Measurements from ENCODE around the gene NRXN2. TPM values are rescaled to one million over a fixed set of nuclear protein-coding genes. Genes with fewer than 3 reads are reported as not detected.

NRXN2 gene
- total RNA-seq, 8 experiments from 2014 or later, result 0.51 to 120 (median 71.9) TPM

GRCh38 chr11:64734811-64735724 is 12.1 kb upstream of the NRXN2 start:
- WGBS, 10 experiments, result 60 to 100% (median 100%) methylated on average over 1 to 2 of the region's 23 CpGs; no CpG with 5 or more reads in 7 of the 10 experiments
- peak in 5 of 8 experiments; percentile 16 to 44 (median 29) for ATAC-seq (replicated peaks in 6 of 8)

GRCh38 chr11:64731601-64732000 is 8.6 kb upstream of the NRXN2 start:
- Histone ChIP-seq H3K27ac (no peak overlapping the region), H3K4me3 (no peak overlapping the region), H3K4me1 (replicated peaks in 1 of 2) (peaks cover 15 to 18% of the 10 kb centered on the region in 2 donors)
- WGBS, 10 experiments, result 43 to 100% (median 78%) methylated on average over 1 to 3 of the region's 3 CpGs; no CpG with 5 or more reads in 2 of the 10 experiments
- no peak for ATAC-seq (replicated peaks in 6 of 8)
- in situ Hi-C loops (cut with MboI; ENCODE audit: low pct_unique_long_range_greater_than_20kb in 2 of 9, low sequenced_read_pairs in 9 of 9, unreplicated experiment in 9 of 9), result no loop called here

More at GRCh38 chr11:64734811-64735724, 12.1 kb upstream of the NRXN2 start:
- Histone ChIP-seq H3K27ac (peak overlapping the region in 1 of 2 donors; percentile 65), H3K4me1 (replicated peaks in 1 of 2) (peaks cover 11 to 13% of the 10 kb centered on the region in 2 donors), H3K4me3 (no peak overlapping the region)
- in situ Hi-C loops (cut with MboI; ENCODE audit: low pct_unique_long_range_greater_than_20kb in 2 of 9, low sequenced_read_pairs in 9 of 9, unreplicated experiment in 9 of 9), result no loop called here

- WGBS, 10 experiments, result 0 to 100% (median 39%) methylated on average over 1 to 8 of the region's 21 CpGs; no CpG with 5 or more reads in 4 of the 10 experiments
- in situ Hi-C loops (cut with MboI; ENCODE audit: low pct_unique_long_range_greater_than_20kb in 2 of 9, low sequenced_read_pairs in 9 of 9, unreplicated experiment in 9 of 9), result no loop called here
- Histone ChIP-seq H3K4me3 (no peak overlapping the region), H3K27ac (no peak overlapping the region), H3K4me1 (replicated peaks in 1 of 2) (peaks cover 24% of the 10 kb centered on the region in 2 donors)
- ATAC-seq (replicated peaks in 6 of 8), result peak in 7 of 8 experiments; percentile 4 to 83 (median 37)
Observed at GRCh38 chr11:64729851-64730382, 6.9 kb upstream of the NRXN2 start.

- WGBS, 10 experiments, result 21 to 100% (median 80%) methylated on average over 1 to 3 of the region's 11 CpGs; no CpG with 5 or more reads in 5 of the 10 experiments
- Histone ChIP-seq H3K27ac (no peak overlapping the region), H3K4me3 (no peak overlapping the region), H3K4me1 (replicated peaks in 1 of 2) (peaks cover 34 to 35% of the 10 kb centered on the region in 2 donors)
- in situ Hi-C loops (cut with MboI; ENCODE audit: low pct_unique_long_range_greater_than_20kb in 2 of 9, low sequenced_read_pairs in 9 of 9, unreplicated experiment in 9 of 9), result no loop called here
- no peak for ATAC-seq (replicated peaks in 6 of 8)
Observed at GRCh38 chr11:64728757-64729365, 5.9 kb upstream of the NRXN2 start.

GRCh38 chr11:64726867-64727530 is 4.0 kb upstream of the NRXN2 start:
- no peak overlapping the region for H3K4me3 ChIP-seq
- in situ Hi-C loops (cut with MboI; ENCODE audit: low pct_unique_long_range_greater_than_20kb in 2 of 9, low sequenced_read_pairs in 9 of 9, unreplicated experiment in 9 of 9), result no loop called here
- ATAC-seq (replicated peaks in 6 of 8), result no peak
- WGBS, 10 experiments, result 0 to 100% (median 55%) methylated on average over 1 to 4 of the region's 7 CpGs; no CpG with 5 or more reads in 5 of the 10 experiments
- no peak overlapping the region for H3K27ac ChIP-seq
- peaks cover 39 to 42% of the 10 kb centered on the region in 2 donors for H3K4me1 ChIP-seq (replicated peaks in 1 of 2)

GRCh38 chr11:64726211-64726641 is 3.2 kb upstream of the NRXN2 start:
- H3K4me1 ChIP-seq (replicated peaks in 1 of 2), result peaks cover 39 to 44% of the 10 kb centered on the region in 2 donors
- no peak overlapping the region for H3K4me3 ChIP-seq
- in situ Hi-C loops (cut with MboI; ENCODE audit: low pct_unique_long_range_greater_than_20kb in 2 of 9, low sequenced_read_pairs in 9 of 9, unreplicated experiment in 9 of 9), result no loop called here
- 0 to 50% (median 19%) methylated on average over 1 to 3 of the region's 9 CpGs; no CpG with 5 or more reads in 6 of the 10 experiments for WGBS, 10 experiments
- peak in 5 of 8 experiments; percentile 3 to 20 (median 12) for ATAC-seq (replicated peaks in 6 of 8)
- peak overlapping the region; percentile 74 to 86 for H3K27ac ChIP-seq

GRCh38 chr11:64724863-64725532 is 2.0 kb upstream of the NRXN2 start:
- 47 to 100% (median 75%) methylated on average over 1 to 3 of the region's 7 CpGs; no CpG with 5 or more reads in 7 of the 10 experiments for WGBS, 10 experiments
- Histone ChIP-seq H3K27ac (peak overlapping the region; percentile 74 to 86), H3K4me1 (replicated peaks in 1 of 2) (peaks cover 46 to 50% of the 10 kb centered on the region in 2 donors), H3K4me3 (no peak overlapping the region)
- peak in 3 of 8 experiments; percentile 8 to 40 (median 21) for ATAC-seq (replicated peaks in 6 of 8)
- in situ Hi-C loops (cut with MboI; ENCODE audit: low pct_unique_long_range_greater_than_20kb in 2 of 9, low sequenced_read_pairs in 9 of 9, unreplicated experiment in 9 of 9), result no loop called here

GRCh38 chr11:64723907-64724862 is 1.2 kb upstream of the NRXN2 start:
- H3K4me1 ChIP-seq (replicated peaks in 1 of 2), result peaks cover 42 to 50% of the 10 kb centered on the region in 2 donors
- ATAC-seq (replicated peaks in 6 of 8), result no peak
- H3K27ac ChIP-seq, result peak overlapping the region; percentile 74 to 86
- WGBS, 10 experiments, result 50 to 90% (median 50%) methylated on average over 1 to 2 of the region's 9 CpGs; no CpG with 5 or more reads in 7 of the 10 experiments
- no peak overlapping the region for H3K4me3 ChIP-seq
- in situ Hi-C loops (cut with MboI; ENCODE audit: low pct_unique_long_range_greater_than_20kb in 2 of 9, low sequenced_read_pairs in 9 of 9, unreplicated experiment in 9 of 9), result no loop called here

- H3K4me3 ChIP-seq, result peak overlapping the region; percentile 55 to 83 (median 71)
- no CpG with 5 or more reads among the region's 36 CpGs for WGBS, 10 experiments
- peaks cover 46 to 54% of the 10 kb centered on the region in 2 donors for H3K4me1 ChIP-seq (replicated peaks in 1 of 2)
- peak in 5 of 8 experiments; percentile 2 to 23 (median 14) for ATAC-seq (replicated peaks in 6 of 8)
- H3K27ac ChIP-seq, result peak overlapping the region; percentile 89 to 97
- in situ Hi-C loops (cut with MboI; ENCODE audit: low pct_unique_long_range_greater_than_20kb in 2 of 9, low sequenced_read_pairs in 9 of 9, unreplicated experiment in 9 of 9), result no loop called here
Observed at GRCh38 chr11:64722141-64723065, 594 bp downstream of the NRXN2 start.

GRCh38 chr11:64721359-64721699 is 1.7 kb downstream of the NRXN2 start:
- peak overlapping the region; percentile 55 to 83 (median 71) for H3K4me3 ChIP-seq
- in situ Hi-C loops (cut with MboI; ENCODE audit: low pct_unique_long_range_greater_than_20kb in 2 of 9, low sequenced_read_pairs in 9 of 9, unreplicated experiment in 9 of 9), result no loop called here
- WGBS, 10 experiments, result no CpG with 5 or more reads among the region's 3 CpGs
- H3K4me1 ChIP-seq (replicated peaks in 1 of 2), result peaks cover 53 to 60% of the 10 kb centered on the region in 2 donors
- no peak overlapping the region for H3K27ac ChIP-seq
- ATAC-seq (replicated peaks in 6 of 8), result no peak
